H1 (cell line): Measurements from ENCODE around the gene TTC24. TPM values are rescaled to one million over a fixed set of nuclear protein-coding genes. Genes with fewer than 3 reads are reported as not detected.
"Not testable (repeated sequence)": the region's sequence is repeated elsewhere in the genome, so short reads cannot be mapped to it uniquely, and the experiment has no call there.

Experiments
- CTCF ChIA-PET: fragments of 300-600 bp; sonication (Branson Sonifier 250); formaldehyde crosslinking; loops from one replicate; lab custom pipeline; 2021; ENCODE audit not compliant: partially characterized antibody; lab: Charles Lee
- POLR2A ChIA-PET: fragments of 300-600 bp; sonication (Branson Sonifier 250); formaldehyde crosslinking; loops from one replicate; lab custom pipeline; 2021; ENCODE audit warnings: inconsistent platforms; ENCODE audit not compliant: partially characterized antibody; lab: Charles Lee
- DNase-seq, 2 experiments: peaks; one replicate each; pipeline versions ENCODE4 v3.0.0 to v3.0.0-alpha.2; 2010 to 2022; ENCODE audit warnings: low spot score in 2 of 2, low read depth in 1 of 2, mixed read lengths in 1 of 2
- FAIRE-seq: peaks from 2 replicates; lab custom pipeline; 2011; peaks lifted over from hg19 to GRCh38; lab: Jason Lieb, UNC
- H2AFZ ChIP-seq: 2 replicates; pipeline ENCODE4 v1.8.1; 2012; ENCODE audit warnings: low read length, inconsistent platforms
- H2AK5ac ChIP-seq: 2 replicates; pipeline ENCODE4 v1.6.1; 2013; ENCODE audit warnings: low read depth, low read length
- H2BK120ac ChIP-seq: replicated peaks from 2 replicates; pipeline ENCODE3; 2013; ENCODE audit warnings: low read depth, low read length, inconsistent platforms
- H2BK12ac ChIP-seq: 2 replicates; pipeline ENCODE4 v1.6.1; 2013; ENCODE audit warnings: low read depth, low read length
- H2BK15ac ChIP-seq: 2 replicates; pipeline ENCODE4 v1.6.1; 2013; ENCODE audit warnings: low read length
- H2BK20ac ChIP-seq: 2 replicates; pipeline ENCODE4 v1.6.1; 2013; ENCODE audit warnings: low read length
- H2BK5ac ChIP-seq: 2 replicates; pipeline ENCODE4 v1.6.1; 2013; ENCODE audit warnings: low read depth, low read length
- H3K14ac ChIP-seq: 2 replicates; pipeline ENCODE4 v1.6.1; 2013; ENCODE audit warnings: inconsistent platforms; ENCODE audit not compliant: insufficient read length
- H3K18ac ChIP-seq: 2 replicates; pipeline ENCODE4 v1.6.1; 2013; ENCODE audit warnings: low read length; ENCODE audit errors: extremely low read depth
- H3K23ac ChIP-seq: 2 replicates; pipeline ENCODE4 v1.6.1; 2013; ENCODE audit warnings: inconsistent platforms; ENCODE audit not compliant: insufficient read length
- H3K23me2 ChIP-seq: 2 replicates; pipeline ENCODE4 v1.6.1; 2013; ENCODE audit warnings: low read depth, low read length
- H3K27ac ChIP-seq: 2 replicates; pipeline ENCODE4 v1.6.1; 2011; ENCODE audit warnings: low read depth, low read length, inconsistent platforms
- H3K27me3 ChIP-seq, 4 experiments: replicated peaks in 1 of 4; 1 replicate in 1 of 4; 2 replicates in 3 of 4; pipeline versions ENCODE4 v1.6.1 to v1.8.1; 2011 to 2013; ENCODE audit warnings: low read length in 3 of 4, mild to moderate bottlenecking in 3 of 4, inconsistent platforms in 2 of 4, mixed read lengths in 2 of 4, moderate library complexity in 1 of 4; ENCODE audit not compliant: control insufficient read depth in 3 of 4, insufficient read depth in 3 of 4; ENCODE audit errors: extremely low read depth in 1 of 4
- H3K36me3 ChIP-seq, 4 experiments: 2 replicates each; pipeline versions ENCODE4 v1.6.1 to v1.8.1; 2011 to 2013; ENCODE audit warnings: mild to moderate bottlenecking in 4 of 4, low read length in 3 of 4, moderate library complexity in 2 of 4, control low read depth in 1 of 4, inconsistent platforms in 1 of 4; ENCODE audit not compliant: insufficient read depth in 4 of 4, control insufficient read depth in 2 of 4
- H3K4ac ChIP-seq: replicated peaks from 2 replicates; pipeline ENCODE3; 2013; ENCODE audit warnings: low read length, low read depth, mixed read lengths, inconsistent platforms; ENCODE audit not compliant: insufficient read length
- H3K4me1 ChIP-seq, 4 experiments: replicated peaks in 1 of 4; 1 replicate in 1 of 4; 2 replicates in 3 of 4; pipeline versions ENCODE4 v1.6.1 to v1.8.1; 2011 to 2013; ENCODE audit warnings: low read length in 3 of 4, inconsistent platforms in 2 of 4, mixed read lengths in 1 of 4; ENCODE audit not compliant: insufficient read depth in 4 of 4, control insufficient read depth in 3 of 4
- H3K4me2 ChIP-seq, 2 experiments: 2 replicates each; pipeline versions ENCODE4 v1.6.1 to v1.8.1; 2011 to 2013; ENCODE audit warnings: low read depth in 2 of 2, low read length in 2 of 2, control low read depth in 1 of 2, inconsistent platforms in 1 of 2, mild to moderate bottlenecking in 1 of 2; ENCODE audit not compliant: insufficient read depth in 1 of 2
- H3K4me3 ChIP-seq, 4 experiments: fragments of 200-600, 300-600 bp in 1 of 4; sonication (generic), shearing (Covaris generic), sonication (Bioruptor Twin) in 1 of 4; 2 replicates each; pipeline versions ENCODE4 v1.5.1 to v1.8.1; 2011 to 2016; ENCODE audit warnings: low read length in 4 of 4, low read depth in 3 of 4, control low read depth in 2 of 4, inconsistent platforms in 2 of 4, mild to moderate bottlenecking in 2 of 4, mixed read lengths in 1 of 4, moderate library complexity in 1 of 4; ENCODE audit not compliant: insufficient read depth in 2 of 4; ENCODE audit errors: extremely low read depth in 1 of 4
- H3K56ac ChIP-seq: replicated peaks from 2 replicates; pipeline ENCODE3; 2013; ENCODE audit warnings: low read depth, mild to moderate bottlenecking, mixed read lengths, low read length, inconsistent platforms; ENCODE audit not compliant: insufficient read length
- H3K79me1 ChIP-seq: 2 replicates; pipeline ENCODE4 v1.6.1; 2013; ENCODE audit warnings: low read depth, low read length, control low read depth
- H3K79me2 ChIP-seq, 2 experiments: 2 replicates each; pipeline versions ENCODE4 v1.6.1 to v1.8.1; 2012 to 2013; ENCODE audit warnings: low read length in 2 of 2, mild to moderate bottlenecking in 2 of 2, inconsistent platforms in 1 of 2; ENCODE audit not compliant: insufficient read depth in 2 of 2, control insufficient read depth in 1 of 2
- H3K9ac ChIP-seq, 4 experiments: replicated peaks in 1 of 4; 1 replicate in 1 of 4; 2 replicates in 3 of 4; pipeline versions ENCODE4 v1.6.1 to v1.8.1; 2011 to 2013; ENCODE audit warnings: low read depth in 3 of 4, low read length in 3 of 4, control low read depth in 2 of 4, mild to moderate bottlenecking in 2 of 4, moderate library complexity in 2 of 4, inconsistent platforms in 1 of 4; ENCODE audit errors: extremely low read depth in 1 of 4
- H3K9me3 ChIP-seq, 2 experiments: 2 replicates each; pipeline versions ENCODE4 v1.6.1 to v1.8.1; 2012 to 2013; ENCODE audit warnings: mild to moderate bottlenecking in 2 of 2, moderate library complexity in 2 of 2, control low read depth in 1 of 2, inconsistent platforms in 1 of 2, low read depth in 1 of 2, low read length in 1 of 2, mixed read lengths in 1 of 2; ENCODE audit not compliant: insufficient read depth in 2 of 2
- H4K20me1 ChIP-seq, 2 experiments: replicated peaks in 1 of 2; 2 replicates each; pipeline versions ENCODE3 to v1.8.1; 2011 to 2013; ENCODE audit warnings: inconsistent platforms in 2 of 2, low read length in 2 of 2, mild to moderate bottlenecking in 1 of 2; ENCODE audit not compliant: insufficient read depth in 2 of 2, control insufficient read depth in 1 of 2
- H4K5ac ChIP-seq: 2 replicates; pipeline ENCODE4 v1.6.1; 2013; ENCODE audit warnings: low read length, low read depth, mixed read lengths, inconsistent platforms; ENCODE audit not compliant: insufficient read length
- H4K8ac ChIP-seq: 2 replicates; pipeline ENCODE4 v1.8.0; 2013; ENCODE audit warnings: mild to moderate bottlenecking, moderate library complexity, low read length, inconsistent platforms; ENCODE audit not compliant: insufficient read depth; ENCODE audit errors: extremely low read depth
- H4K91ac ChIP-seq: replicated peaks from 2 replicates; pipeline ENCODE3; 2013; ENCODE audit warnings: low read length, mixed read lengths, inconsistent platforms; ENCODE audit not compliant: insufficient read length
- WGBS, 2 experiments: shearing (Covaris generic) in 1 of 2; methylation state at CpG; one replicate each; pipeline versions ENCODE4 v1.1.6 to v1.1.7; 2013 to 2015; ENCODE audit warnings: low lambda C conversion rate in 2 of 2, mixed read lengths in 2 of 2, inconsistent platforms in 1 of 2, low coverage in 1 of 2, missing lambda C conversion rate in 1 of 2; ENCODE audit not compliant: insufficient replicate concordance in 2 of 2, insufficient coverage in 1 of 2, insufficient read length in 1 of 2; ENCODE audit errors: extremely low coverage in 1 of 2, missing lambda C conversion rate in 1 of 2; 5-methylcytosine and 5-hydroxymethylcytosine counted together
- polyA plus RNA-seq, 7 experiments: library from polyadenylated mRNA; depleted of rRNA in 3 of 7; stranded (reverse) in 5 of 7; unstranded in 2 of 7; fragments of >200 nt in 5 of 7; fragments of 200-250 nt in 2 of 7; gene quantifications; 1 replicate in 5 of 7; 2 replicates in 1 of 7; 4 replicates in 1 of 7; pipeline versions ENCODE4 v1.2.1 to v1.2.3, GENCODE V29; 2011 to 2013; ENCODE audit warnings: missing spikeins in 2 of 7, mixed read lengths in 2 of 7
- total RNA-seq: library from RNA; stranded (reverse); fragmentation: NEBNext Ultra II Directional; extraction: Animal tissue kit (Norgen Biotek cat#: 25700); gene quantifications from 2 replicates; pipeline ENCODE4 v1.2.1, GENCODE V29; 2021

TTC24 gene
- total and polyA plus RNA-seq, 2 of the 8 experiments (the other 6 are each of a cell fraction or from before 2014, with no cell fraction given): 0.08 TPM; not detected in 1

- not testable (repeated sequence) for H3K9me3 ChIP-seq, FAIRE-seq, H3K9ac ChIP-seq, H2BK15ac ChIP-seq, H3K4me3 ChIP-seq, H2AK5ac ChIP-seq, H2BK120ac ChIP-seq, H3K56ac ChIP-seq, H3K4me1 ChIP-seq, DNase-seq, H3K23ac ChIP-seq, H4K8ac ChIP-seq, H2BK20ac ChIP-seq, H3K27me3 ChIP-seq, H3K4ac ChIP-seq, H2AFZ ChIP-seq, H3K79me1 ChIP-seq, H3K27ac ChIP-seq, H3K14ac ChIP-seq, H4K91ac ChIP-seq, H2BK12ac ChIP-seq, H4K5ac ChIP-seq, H3K18ac ChIP-seq, H2BK5ac ChIP-seq, H3K79me2 ChIP-seq, H3K4me2 ChIP-seq, H3K23me2 ChIP-seq
- peaks cover 7 to 27% (median 12%) of the 10 kb centered on the region in 4 experiments; a peak in 6 of 8 replicates for H3K36me3 ChIP-seq
- ChIA-PET CTCF (interaction anchor here (1.2 to 3.1 kb wide), 2 partner anchors 29 to 73 kb away, joined by 4 to 9 read pairs; no protein-coding TSS in a partner anchor), POLR2A (interaction anchor here (0.6 kb wide), 1 partner anchor 594 kb away, joined by 3 read pairs; no protein-coding TSS in a partner anchor)
- H4K20me1 ChIP-seq: peaks cover 0 to 11% of the 10 kb centered on the region in 2 experiments
- WGBS, 2 experiments: 95% methylated on average over 4 of the region's 4 CpGs; no CpG with 5 or more reads in 1 of the 2 experiments
Measured at GRCh38 chr1:156552937-156553336, 26.6 kb upstream of the TTC24 start.
